HuH-7 (cell line): ENCODE measurements around the gene IFNA4.
"Not testable (repeated sequence)": the region's sequence is repeated elsewhere in the genome, so short reads cannot be mapped to it uniquely, and the experiment has no call there.

Source experiments
- DNase-seq: peaks from one replicate; pipeline ENCODE4 v3.0.0; 2011; ENCODE audit warnings: low spot score

IFNA4 gene

DNA sequence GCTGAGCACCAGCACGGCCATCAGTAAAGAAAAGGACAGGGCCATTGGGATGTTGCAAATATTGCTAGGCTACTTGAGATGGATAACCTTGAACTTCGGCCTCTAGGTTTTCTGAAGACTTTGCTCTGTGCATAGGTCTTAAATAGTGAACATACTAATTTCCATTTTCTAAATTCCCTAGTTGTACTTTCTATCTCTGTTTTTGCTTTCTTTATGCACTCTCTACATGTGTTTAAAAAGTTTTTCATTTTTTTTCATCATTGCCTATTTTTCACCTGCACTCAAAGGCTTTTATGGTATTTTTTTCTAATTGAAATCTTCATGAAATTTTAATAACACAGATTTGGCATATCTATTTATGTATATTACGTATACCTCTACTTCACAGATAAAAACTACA is at the start of gene IFNA4:
TSS of gene IFNA4 (minus strand) at position 101 of the 400 bp plus-strand sequence. CDS start at position 45, 56 bp downstream.
- DNase-seq, result not testable (repeated sequence)

DNA sequence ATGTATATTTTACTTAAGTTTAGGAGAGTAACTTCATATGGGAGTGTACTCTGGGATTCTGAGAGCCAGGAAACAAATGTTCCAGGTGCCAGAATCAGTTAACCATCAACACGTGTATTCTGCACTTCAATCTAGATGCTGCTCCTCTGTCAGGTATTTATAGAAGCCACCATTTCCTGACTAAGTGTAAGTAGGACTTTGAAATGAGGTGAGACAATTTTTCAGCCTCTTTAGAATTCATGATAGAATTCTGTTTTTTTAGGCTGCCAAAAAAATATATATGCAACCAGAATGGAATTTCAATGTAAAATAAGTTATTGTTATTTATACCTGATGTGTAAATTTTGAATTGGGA is 49.0 kb upstream of the IFNA4 start:
- DNase-seq, result not testable (repeated sequence)

DNA sequence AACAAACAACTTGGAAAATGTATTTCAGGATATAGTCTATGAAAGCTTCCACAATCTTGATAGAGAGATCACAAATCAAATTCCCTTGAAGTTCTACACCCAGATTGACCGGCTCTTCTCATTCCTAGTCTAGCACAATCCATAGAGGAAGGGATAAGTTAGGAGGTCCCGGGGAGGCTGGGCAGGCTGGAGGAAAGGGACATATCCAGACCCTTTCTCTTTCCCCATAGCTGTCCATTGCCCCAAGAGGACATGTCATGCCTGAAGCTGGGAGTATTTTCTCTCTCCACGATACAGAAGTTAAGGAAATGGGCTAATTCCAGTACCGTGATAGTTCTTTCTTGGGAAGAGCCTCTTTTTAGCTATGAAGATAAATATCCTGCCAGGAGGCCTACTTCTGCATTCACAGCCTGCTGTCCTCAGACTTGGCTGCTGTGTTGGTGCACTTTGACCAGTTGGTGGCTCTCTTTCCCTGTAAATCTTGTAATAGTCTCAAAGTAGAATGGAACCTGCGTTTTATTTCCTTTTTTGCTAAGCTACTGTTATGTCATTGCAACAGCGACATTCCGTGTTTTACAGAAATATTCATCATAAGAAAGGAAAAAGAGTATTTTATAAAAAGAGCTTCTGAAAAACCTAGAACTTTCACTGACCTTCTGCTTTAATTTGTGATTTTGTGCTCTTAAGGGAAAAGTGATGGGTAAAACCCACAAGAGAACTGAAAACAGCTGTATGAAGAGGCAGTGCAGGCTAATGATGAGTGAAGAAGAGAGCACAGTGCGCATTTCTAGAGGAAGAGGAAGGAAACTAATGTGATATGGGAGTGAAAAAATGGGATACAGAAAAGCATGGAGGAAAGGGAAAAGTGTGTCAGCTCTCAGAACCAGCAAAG is 48.3 kb upstream of the IFNA4 start:
- not testable (repeated sequence) for DNase-seq

DNA sequence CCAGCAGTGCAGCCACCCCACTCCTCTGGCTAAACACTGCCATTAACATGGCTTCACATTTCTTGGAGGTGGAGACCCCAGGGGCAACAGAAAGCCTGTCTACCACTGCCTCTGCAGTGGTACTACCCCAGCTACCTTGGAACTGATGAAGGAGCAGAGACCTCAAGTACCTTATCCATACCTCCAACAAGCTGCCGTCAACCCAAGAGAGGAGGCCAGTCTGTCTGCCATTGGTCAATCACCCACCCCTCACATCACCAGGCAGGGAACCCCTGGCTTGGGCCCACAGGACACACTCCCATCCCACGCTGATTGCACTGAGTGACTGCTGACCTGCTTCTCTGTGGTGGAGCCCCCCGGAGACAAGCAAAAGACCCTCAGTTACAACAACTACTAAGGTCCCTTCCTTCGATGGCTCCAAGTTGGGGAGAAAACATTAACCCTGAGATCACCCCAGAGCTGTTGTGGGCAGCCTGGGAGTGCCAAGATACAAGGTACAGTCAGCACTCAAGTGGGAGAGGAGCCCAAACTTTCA is 46.8 kb upstream of the IFNA4 start:
- DNase-seq, result no peak

DNA sequence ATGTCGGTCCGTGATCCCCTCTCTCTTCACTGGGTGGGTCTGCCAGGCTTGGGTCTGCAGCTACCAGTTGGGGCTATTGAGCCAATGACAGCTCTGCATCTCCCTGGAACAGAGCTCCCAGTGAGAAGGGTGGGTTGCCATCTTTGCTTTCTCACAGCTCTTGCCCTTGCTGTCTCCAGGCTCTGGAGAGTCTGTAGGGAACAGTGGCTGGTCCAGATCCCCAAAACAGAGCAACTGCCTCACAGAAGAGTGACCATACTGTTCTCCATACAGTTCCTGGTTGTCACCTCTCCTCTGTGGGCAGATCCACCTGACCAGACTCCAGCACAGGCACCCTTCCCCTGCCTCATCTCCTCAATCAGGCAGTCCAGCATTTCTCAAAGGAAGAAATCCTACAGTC is 45.9 kb upstream of the IFNA4 start:
- DNase-seq, result no peak

DNA sequence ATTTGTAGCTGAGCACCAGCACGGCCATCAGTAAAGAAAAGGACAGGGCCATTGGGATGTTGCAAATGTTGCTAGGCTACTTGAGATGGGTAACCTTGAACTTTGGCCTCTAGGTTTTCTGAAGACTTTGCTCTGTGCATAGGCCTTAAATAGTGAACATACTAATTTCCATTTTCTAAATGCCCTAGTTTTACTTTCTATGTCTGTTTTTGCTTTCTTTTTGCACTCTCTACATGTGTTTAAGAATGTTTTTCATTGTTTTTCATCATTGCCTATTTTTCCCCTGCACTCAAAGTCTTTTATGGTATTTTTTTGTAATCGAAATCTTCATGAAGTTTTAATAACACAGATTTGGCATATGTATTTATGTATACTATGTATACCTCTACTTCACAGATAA is 40.7 kb upstream of the IFNA4 start, which contains the start of gene IFNA17:
TSS of gene IFNA17 (minus strand) at position 101 of the 400 bp plus-strand sequence. CDS start at position 52, 49 bp downstream.
- no peak for DNase-seq

DNA sequence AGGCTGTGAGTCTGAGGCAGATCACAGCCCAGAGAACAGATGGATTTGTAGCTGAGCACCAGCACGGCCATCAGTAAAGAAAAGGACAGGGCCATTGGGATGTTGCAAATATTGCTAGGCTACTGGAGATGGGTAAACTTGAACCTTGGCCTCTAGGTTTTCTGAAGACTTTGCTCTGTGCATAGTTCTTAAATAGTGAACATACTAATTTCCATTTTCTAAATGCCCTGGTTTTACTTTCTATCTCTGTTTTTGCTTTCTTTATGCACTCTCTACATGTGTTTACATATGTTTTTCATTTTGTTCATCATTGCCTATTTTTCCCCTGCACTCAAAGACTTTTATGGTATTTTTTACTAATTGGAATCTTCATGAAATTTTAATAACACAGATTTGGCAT is 29.8 kb upstream of the IFNA4 start, which contains the start of gene IFNA16:
TSS of gene IFNA16 (minus strand) at position 101 of the 400 bp plus-strand sequence. CDS start at position 95, 6 bp downstream.
- DNase-seq, result not testable (repeated sequence)

DNA sequence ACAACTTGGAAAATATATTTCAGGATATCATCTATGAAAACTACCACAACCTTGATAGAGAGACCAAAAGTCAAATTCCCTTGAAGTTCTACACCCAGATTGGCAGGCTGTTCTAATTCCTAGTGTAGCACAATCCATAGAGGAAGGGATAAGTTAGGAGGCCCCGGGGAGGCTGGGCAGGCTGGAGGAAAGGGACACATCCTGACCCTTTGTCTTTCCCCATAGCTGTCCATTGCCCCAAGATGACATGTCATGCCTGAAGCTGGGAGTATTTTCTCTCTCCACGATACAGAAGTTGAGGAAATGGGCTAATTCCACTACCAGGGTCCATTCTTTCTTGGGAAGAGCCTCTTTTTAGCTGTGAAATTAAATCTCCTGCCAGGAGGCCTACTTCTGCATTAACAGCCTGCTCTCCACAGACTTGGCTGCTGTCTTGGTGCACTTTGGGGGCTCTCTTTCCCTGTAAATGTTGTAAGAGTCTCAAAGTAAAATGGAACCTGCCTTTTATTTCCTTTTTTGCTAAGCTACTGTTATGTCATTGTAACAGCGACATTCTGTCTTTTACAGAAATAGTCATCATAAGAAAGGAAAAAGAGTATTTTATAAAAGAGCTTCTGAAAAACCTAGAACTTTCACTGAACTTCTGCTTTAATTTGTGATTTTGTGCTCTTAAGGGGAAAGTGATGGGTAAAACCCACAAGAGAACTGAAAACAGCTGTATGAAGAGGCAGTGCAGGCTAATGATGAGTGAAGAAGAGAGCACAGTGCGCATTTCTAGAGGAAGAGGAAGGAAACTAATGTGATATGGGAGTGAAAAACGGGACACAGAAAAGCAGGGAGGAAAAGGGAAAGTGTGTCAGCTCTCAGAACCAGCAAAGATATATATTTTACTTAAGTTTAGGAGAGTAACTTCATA is 26.3 kb upstream of the IFNA4 start:
- not testable (repeated sequence) for DNase-seq

DNA sequence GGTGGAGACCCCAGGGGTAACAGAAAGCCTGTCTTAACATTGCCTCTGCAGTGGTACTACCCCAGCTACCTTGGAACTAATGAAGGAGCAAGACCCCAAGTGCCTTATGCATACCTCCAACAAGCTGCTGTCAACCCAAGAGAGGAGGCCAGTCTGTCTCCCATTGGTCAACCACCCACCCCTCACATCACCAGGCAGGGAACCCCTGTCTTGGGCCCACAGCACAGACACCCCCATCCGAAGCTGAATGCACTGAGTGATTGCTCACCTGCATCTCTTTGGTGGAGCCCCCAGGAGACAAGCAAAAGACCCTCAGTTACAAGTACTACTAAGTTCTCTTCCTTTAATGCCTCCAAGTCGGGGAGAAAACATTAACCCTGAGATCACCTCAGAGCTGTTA is 24.8 kb upstream of the IFNA4 start:
- not testable (repeated sequence) for DNase-seq

DNA sequence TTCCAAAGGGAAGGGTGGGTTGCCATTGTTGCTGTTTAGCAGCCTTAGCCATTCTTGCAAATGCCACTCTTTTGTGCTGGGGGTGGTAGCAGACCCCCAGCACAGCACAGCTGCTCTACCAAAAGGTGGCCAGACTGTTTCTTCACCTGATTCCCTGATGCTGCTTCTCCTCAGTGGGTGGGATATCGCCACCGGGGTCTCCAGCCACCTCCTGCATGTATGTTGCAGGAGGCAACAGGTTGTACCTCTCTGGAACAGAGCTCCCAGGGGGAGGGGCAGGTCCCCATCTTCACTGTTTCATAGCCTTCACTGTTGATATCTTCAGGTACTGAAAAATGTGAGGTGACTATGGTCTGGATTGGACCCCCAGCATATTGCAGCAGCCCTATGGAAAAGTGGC is 23.4 kb upstream of the IFNA4 start:
- not testable (repeated sequence) for DNase-seq

DNA sequence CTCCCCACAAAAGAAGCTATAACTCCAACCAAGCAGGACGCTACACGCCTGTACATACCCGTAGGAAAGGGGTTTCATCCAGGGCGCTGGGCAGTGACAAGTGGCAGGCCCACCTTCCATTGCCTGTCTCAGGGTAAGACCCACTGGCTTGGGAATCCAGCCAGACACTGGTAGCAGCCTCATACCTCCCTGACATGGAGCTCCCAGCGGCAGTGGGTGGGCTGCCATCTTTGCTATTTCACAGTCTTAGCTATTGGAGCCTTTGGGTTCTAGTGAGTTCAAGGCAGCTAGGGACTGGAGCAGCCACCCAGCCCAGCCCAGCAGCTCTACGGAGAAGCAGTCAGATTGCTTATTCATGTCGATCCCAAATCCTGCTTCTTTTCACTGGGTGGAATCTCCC is 22.9 kb upstream of the IFNA4 start:
- no peak for DNase-seq

DNA sequence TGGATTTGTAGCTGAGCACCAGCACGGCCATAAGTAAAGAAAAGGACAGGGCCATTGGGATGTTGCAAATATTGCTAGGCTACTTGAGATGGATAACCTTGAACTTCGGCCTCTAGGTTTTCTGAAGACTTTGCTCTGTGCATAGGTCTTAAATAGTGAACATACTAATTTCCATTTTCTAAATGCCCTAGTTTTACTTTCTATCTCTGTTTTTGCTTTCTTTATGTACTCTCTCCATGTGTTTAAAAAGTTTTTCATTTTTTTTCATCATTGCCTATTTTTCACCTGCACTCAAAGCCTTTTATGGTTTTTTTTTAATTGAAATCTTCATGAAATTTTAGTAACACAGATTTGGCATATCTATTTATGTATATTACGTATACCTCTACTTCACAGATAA is 19.7 kb upstream of the IFNA4 start, which contains the start of gene IFNA10:
TSS of gene IFNA10 (minus strand) at position 101 of the 400 bp plus-strand sequence. CDS start at position 55, 46 bp downstream.
- DNase-seq, result not testable (repeated sequence)

DNA sequence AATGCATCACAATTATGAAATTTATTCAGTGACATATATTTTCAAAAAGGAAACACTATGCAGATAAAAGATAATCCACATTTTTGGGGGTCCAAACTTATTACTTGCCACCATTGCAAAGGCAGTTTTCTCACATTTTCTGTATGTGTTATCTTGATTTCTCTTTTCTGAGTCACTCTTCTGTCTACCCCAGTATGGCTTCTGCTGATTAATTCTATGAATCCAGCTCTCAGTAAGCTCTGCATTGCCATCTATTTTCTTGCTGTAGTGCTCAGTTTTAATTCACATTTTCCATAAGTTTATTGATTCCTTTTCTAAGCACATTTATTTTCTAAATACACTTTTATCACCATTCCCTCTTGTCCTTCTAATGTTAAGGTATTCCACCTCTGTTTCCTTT is 17.8 kb upstream of the IFNA4 start:
- DNase-seq, result no peak

DNA sequence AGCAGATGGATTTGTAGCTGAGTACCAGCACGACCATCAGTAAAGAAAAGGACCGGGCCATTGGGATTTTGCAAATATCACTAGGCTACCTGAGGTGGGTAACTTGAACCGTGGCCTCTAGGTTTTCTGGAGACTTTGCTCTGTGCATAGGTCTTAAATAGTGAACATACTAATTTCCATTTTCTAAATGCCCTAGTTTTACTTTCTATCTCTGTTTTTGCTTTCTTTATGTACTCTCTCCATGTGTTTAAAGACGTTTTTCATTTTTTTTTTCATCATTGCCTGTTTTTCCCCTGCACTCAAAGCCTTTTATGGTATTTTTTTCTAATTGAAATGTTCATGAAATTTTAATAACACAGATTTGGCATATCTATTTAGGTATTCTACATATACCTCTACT is 14.7 kb upstream of the IFNA4 start, which contains the start of gene IFNA7:
TSS of gene IFNA7 (minus strand) at position 101 of the 400 bp plus-strand sequence. CDS start at position 61, 40 bp downstream.
- DNase-seq, result not testable (repeated sequence)

DNA sequence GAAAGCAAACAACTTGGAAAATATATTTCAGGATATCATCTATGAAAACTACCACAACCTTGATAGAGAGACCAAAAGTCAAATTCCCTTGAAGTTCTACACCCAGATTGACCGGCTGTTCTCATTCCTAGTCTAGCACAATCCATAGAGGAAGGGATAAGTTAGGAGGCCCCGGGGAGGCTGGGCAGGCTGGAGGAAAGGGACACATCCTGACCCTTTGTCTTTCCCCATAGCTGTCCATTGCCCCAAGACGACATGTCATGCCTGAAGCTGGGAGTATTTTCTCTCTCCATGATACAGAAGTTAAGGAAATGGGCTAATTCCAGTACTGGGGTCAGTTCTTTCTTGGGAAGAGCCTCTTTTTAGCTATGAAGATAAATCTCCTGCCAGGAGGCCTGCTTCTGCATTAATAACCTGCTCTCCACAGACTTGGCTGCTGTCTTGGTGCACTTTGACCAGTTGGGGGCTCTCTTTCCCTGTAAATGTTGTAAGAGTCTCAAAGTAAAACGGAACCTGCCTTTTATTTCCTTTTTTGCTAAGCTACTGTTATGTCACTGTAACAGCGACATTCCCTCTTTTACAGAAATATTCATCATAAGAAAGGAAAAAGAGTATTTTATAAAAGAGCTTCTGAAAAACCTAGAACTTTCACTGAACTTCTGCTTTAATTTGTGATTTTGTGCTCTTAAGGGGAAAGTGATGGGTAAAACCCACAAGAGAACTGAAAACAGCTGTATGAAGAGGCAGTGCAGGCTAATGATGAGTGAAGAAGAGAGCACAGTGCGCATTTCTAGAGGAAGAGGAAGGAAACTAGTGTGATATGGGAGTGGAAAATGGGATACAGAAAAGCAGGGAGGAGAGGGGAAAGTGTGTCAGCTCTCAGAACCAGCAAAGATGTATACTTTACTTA is 7.7 kb upstream of the IFNA4 start:
- DNase-seq, result not testable (repeated sequence)

DNA sequence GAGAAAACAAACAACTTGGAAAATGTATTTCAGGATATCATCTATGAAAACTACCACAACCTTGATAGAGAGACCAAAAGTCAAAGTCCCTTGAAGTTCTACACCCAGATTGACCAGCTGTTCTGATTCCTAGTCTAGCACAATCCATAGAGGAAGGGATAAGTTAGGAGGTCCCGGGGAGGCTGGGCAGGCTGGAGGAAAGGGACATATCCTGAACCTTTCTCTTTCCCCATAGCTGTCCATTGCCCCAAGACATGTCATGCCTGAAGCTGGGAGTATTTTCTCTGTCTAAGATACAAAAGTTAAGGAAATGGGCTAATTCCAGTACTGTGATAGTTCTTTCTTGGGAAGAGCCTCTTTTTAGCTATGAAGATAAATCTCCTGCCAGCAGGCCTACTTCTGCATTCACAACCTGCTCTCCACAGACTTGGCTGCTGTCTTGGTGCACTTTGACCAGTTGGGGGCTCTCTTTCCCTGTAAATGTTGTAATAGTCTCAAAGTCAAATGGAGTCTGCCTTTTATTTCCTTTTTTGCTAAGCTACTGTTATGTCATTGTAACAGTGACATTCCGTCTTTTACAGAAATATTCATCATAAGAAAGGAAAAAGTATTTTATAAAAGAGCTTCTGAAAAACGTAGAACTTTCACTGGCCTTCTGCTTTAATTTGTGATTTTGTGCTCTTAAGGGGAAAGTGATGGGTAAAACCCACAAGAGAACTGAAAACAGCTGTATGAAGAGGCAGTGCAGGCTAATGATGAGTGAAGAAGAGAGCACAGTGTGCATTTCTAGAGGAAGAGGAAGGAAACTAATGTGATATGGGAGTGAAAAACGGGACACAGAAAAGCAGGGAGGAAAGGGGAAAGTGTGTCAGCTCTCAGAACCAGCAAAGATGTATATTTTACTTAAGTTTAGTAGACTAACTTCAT is 4.3 kb downstream of the IFNA4 start:
- DNase-seq, result not testable (repeated sequence)

DNA sequence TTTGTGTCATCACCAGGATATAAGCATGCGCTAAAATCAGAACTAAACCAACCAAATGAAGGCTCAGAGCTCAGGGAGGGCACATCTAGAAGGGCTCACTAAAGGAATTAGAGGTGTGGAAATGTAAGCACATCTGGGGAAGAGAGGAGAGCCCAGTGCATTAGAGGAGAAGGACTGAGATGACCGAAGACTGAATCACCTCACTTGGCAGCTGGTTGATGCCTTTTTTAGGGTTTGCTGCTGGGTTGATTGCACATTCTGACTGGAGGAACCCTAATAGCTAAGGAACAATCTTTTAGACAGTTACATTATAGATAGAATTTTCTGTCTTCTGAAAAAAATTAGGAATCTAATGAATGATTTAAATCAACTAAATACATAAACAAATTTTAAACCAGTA is 12.7 kb downstream of the IFNA4 start:
- DNase-seq, result no peak

DNA sequence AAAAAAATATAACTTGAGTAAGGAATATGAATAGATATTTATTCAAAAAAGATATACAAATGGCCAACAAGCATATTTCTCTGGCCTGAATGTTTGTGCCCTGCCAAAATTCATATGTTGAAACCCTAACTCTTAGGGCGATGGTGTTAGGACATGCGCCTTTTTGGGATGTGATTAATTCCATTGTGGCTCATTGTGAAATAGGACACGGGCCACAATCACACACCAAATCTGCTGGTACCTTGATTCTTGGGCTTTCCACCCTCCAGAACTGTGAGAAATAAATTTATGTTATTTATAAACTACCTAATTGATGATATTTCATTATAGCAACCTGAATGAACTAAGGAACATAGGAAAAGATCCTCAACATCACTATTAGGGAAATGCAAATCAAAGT is 15.2 kb downstream of the IFNA4 start:
- DNase-seq, result no peak

DNA sequence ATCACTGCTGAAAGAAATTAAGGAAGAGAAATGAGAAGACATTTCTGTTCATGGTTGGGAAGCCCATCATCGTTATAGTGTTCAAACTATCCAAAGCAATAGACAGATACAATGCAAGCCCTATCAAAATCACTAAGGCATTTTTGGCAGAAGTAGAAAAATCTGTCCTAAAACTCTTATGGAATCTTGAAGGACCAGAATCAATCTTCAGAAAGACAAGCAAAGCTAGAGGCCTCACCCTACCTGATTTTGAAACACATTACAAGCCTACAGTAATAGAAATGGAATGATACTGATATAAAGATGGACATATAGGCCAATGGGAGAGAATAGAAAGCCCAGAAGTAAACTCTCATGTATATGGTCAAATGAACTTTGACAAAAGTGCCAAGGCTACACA is 16.0 kb downstream of the IFNA4 start:
- no peak for DNase-seq

DNA sequence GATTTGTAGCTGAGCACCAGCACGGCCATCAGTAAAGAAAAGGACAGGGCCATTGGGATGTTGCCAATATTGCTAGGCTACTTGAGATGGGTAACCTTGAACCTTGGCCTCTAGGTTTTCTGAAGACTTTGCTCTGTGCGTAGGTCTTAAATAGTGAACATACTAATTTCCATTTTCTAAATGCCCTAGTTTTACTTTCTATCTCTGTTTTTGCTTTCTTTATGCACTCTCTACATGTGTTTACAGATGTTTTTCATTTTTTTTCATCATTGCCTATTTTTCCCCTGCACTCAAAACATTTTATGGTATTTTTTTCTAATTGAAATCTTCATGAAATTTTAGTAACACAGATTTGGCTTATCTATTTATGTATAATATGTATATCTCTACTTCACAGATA is 20.8 kb downstream of the IFNA4 start, which contains the start of gene IFNA21:
TSS of gene IFNA21 (minus strand) at position 101 of the 400 bp plus-strand sequence. CDS start at position 53, 48 bp downstream.
- DNase-seq, result not testable (repeated sequence)
